ENCODE measurements around the gene CDC27. TPM values are rescaled to one million over a fixed set of nuclear protein-coding genes. Genes with fewer than 3 reads are reported as not detected.

Gene CDC27
- total RNA-seq, 1 experiment from 2014 or later = 191 TPM

DNA sequence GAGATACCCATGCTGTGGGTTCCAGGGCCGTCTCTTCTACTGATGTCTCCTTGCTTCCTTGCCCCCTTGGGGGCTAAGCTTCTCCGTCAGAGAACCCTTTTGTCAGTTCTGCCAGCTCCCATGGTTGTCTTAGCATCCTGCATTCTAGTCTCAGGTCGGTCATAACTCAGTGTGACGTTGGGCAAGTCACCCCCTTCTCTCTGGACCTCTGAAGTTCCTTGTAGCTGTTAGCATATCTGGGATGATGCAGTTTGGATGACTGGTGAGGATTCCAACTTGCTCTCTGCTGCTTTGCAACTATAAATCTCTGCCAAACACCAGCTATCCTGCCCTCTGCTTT, 11.2 kb upstream of the CDC27 start:
- H3K9me3 ChIP-seq (ENCODE audit: control insufficient read depth in 1 of 2, insufficient read depth in 1 of 2, low read depth in 1 of 2, low read length in 2 of 2) = no peaks in the 10 kb centered on the region
- ChIA-PET CTCF (no interaction called here), POLR2A (no interaction called here), RAD21 (ENCODE audit: low non-redundant PET in 1 of 2, low total read pairs in 2 of 2, uncharacterized antibody in 2 of 2, unreplicated experiment in 2 of 2) (no interaction called here)
- TF ChIP-seq RAD21 (IDR thresholded peaks at IDR 0.05; ENCODE audit: low read depth) (no peak), ZNF274 (IDR thresholded peaks at IDR 0.05; ENCODE audit: low read depth, low read length) (no peak)
- H3K36me3 ChIP-seq (ENCODE audit: control insufficient read depth in 1 of 2, insufficient read depth in 2 of 2, low read length in 2 of 2) = no peaks in the 10 kb centered on the region
- no peak overlapping the region for H3K27ac ChIP-seq (ENCODE audit: low read depth, low read length)
- H3K4me1 ChIP-seq (ENCODE audit: control insufficient read depth in 1 of 2, insufficient read depth in 2 of 2, low read length in 2 of 2) = peaks cover 1 to 7% of the 10 kb centered on the region in 2 experiments; a peak in 3 of 4 replicates
- H3K79me2 ChIP-seq (ENCODE audit: insufficient read depth, low read length) = no peaks in the 10 kb centered on the region
- H3K27me3 ChIP-seq (ENCODE audit: insufficient read depth, low read length) = no peaks in the 10 kb centered on the region
- DNase-seq (ENCODE audit: low read depth, low spot score) (no peak), ATAC-seq (no peak)
- no peak overlapping the region for H3K9ac ChIP-seq (ENCODE audit: low read length)
- no peak overlapping the region for H3K4me2 ChIP-seq (ENCODE audit: low read length)
- no peak overlapping the region for H2AFZ ChIP-seq (ENCODE audit: low read depth, low read length, poor library complexity, severe bottlenecking)
- no peaks in the 10 kb centered on the region for H3K9me2 ChIP-seq (ENCODE audit: insufficient read depth)
- BruUV-seq (replicated peaks) = no TSS peak
- intact Hi-C loops (cut with micrococcal nuclease) = no loop called here
- no peaks in the 10 kb centered on the region for H4K20me1 ChIP-seq (ENCODE audit: insufficient read depth)
- H3K4me3 ChIP-seq (replicated peaks in 1 of 2; ENCODE audit: low read depth in 1 of 2, low read length in 2 of 2) = no peak overlapping the region

DNA sequence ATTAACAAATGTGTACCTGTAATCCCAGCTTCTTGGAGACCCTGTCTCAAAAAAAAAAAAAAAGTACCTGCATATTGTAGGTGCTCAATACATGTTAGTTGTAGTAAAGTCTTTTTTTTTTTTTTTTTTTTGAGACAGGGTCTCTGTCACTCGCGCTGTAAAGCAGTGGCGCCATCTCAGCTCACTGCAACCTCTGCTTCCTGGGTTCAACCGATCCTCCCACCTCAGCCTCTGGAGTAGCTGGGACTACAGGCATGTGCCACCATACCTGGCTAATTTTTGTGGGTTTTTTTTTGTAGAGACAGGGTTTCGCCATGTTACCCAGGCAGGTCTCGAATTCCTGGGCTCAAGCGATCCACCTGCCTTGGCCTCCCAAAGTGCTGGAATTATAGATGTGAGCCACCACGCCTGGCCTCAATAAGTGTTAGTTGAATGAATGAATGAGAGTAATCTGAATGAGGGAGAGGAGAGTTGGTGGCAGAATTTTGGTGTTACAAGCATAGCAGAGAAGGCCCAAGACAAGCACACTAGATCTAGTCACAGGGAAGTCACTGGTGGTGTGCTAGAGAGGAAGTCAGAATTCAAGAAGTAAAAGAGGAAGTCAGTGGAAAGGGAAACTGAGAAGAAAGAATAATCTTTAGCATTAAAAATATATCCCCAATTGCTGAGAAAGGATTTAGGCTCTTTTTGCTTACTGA, 10.7 kb upstream of the CDC27 start:
- POLR2A ChIA-PET = interaction anchor here (2.5 kb wide), 1 partner anchor 11 kb away, joined by 9 read pairs; the partner anchor contains the start of gene CDC27
- H3K4me3 ChIP-seq (replicated peaks in 1 of 2; ENCODE audit: low read depth in 1 of 2, low read length in 2 of 2) = no peak overlapping the region
- H3K4me1 ChIP-seq (ENCODE audit: control insufficient read depth in 1 of 2, insufficient read depth in 2 of 2, low read length in 2 of 2) = peaks cover 0 to 2% of the 10 kb centered on the region in 2 experiments; a peak in 2 of 4 replicates
- no peak for TF ChIP-seq RAD21 (IDR thresholded peaks at IDR 0.05; ENCODE audit: low read depth)
- TF ChIP-seq, protein P1, sequence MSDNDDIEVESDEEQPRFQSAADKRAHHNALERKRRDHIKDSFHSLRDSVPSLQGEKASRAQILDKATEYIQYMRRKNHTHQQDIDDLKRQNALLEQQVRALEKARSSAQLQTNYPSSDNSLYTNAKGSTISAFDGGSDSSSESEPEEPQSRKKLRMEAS (IDR thresholded peaks at IDR 0.05) = no peak
- TF ChIP-seq TCF7L2 (IDR thresholded peaks at IDR 0.05; ENCODE audit: borderline replicate concordance, extremely low read depth, insufficient read depth, insufficient read length) = no peak
- no peak for TF ChIP-seq ELF1 (IDR thresholded peaks at IDR 0.05; ENCODE audit: borderline replicate concordance, low read depth)
- TF ChIP-seq SP1 (IDR thresholded peaks at IDR 0.05; ENCODE audit: low read depth) = no peak
- no peak for TF ChIP-seq FOSL1 (IDR thresholded peaks at IDR 0.05; ENCODE audit: low read depth)
- intact Hi-C loops (cut with micrococcal nuclease) = no loop called here
- RAD21 ChIA-PET (ENCODE audit: low non-redundant PET in 1 of 2, low total read pairs in 2 of 2, uncharacterized antibody in 2 of 2, unreplicated experiment in 2 of 2) = no interaction called here
- H3K36me3 ChIP-seq (ENCODE audit: control insufficient read depth in 1 of 2, insufficient read depth in 2 of 2, low read length in 2 of 2) = no peaks in the 10 kb centered on the region
- no peaks in the 10 kb centered on the region for H3K9me3 ChIP-seq (ENCODE audit: control insufficient read depth in 1 of 2, insufficient read depth in 1 of 2, low read depth in 1 of 2, low read length in 2 of 2)
- H4K20me1 ChIP-seq (ENCODE audit: insufficient read depth) = no peaks in the 10 kb centered on the region
- no TSS peak for BruUV-seq (replicated peaks)
- no peak for ATAC-seq
- H3K27me3 ChIP-seq (ENCODE audit: insufficient read depth, low read length) = no peaks in the 10 kb centered on the region
- H3K27ac ChIP-seq (ENCODE audit: low read depth, low read length) = no peak overlapping the region
- no peaks in the 10 kb centered on the region for H3K9me2 ChIP-seq (ENCODE audit: insufficient read depth)
- no peaks in the 10 kb centered on the region for H3K79me2 ChIP-seq (ENCODE audit: insufficient read depth, low read length)
- DNase-seq (ENCODE audit: low read depth, low spot score) = no peak
- no peak overlapping the region for H2AFZ ChIP-seq (ENCODE audit: low read depth, low read length, poor library complexity, severe bottlenecking)
- H3K9ac ChIP-seq (ENCODE audit: low read length) = no peak overlapping the region
- CTCF ChIA-PET = no interaction called here
- no peak overlapping the region for H3K4me2 ChIP-seq (ENCODE audit: low read length)

Measured in HCT116 (cell line).